AG04450 (cell line): ENCODE results near the gene NCK1. TPM values are rescaled to one million over a fixed set of nuclear protein-coding genes. Genes with fewer than 3 reads are reported as not detected.

ENCODE experiments used
- CTCF ChIA-PET: fragments of 300-600, 350-600 bp; formaldehyde crosslinking; extraction: SDS; loops from one replicate; lab custom pipeline; 2022; ENCODE audit warnings: antibody characterized with exemption, inconsistent platforms; lab: Charles Lee
- POLR2A ChIA-PET: fragments of 350-600 bp; formaldehyde crosslinking; extraction: SDS; loops from one replicate; lab custom pipeline; 2021; ENCODE audit warnings: antibody characterized with exemption, inconsistent platforms; lab: Yijun Ruan, JAX
- DNase-seq: peaks from one replicate; pipeline ENCODE4 v3.0.0-alpha.2; 2011; ENCODE audit warnings: low read depth, low spot score
- H3K27ac ChIP-seq: one replicate; pipeline ENCODE4 v1.5.1; 2012; ENCODE audit warnings: low read depth, low read length, control low read depth
- H3K27me3 ChIP-seq: one replicate; pipeline ENCODE4 v1.6.0; 2012; ENCODE audit warnings: low read length; ENCODE audit not compliant: control insufficient read depth, insufficient read depth
- H3K4me3 ChIP-seq: 2 replicates; pipeline ENCODE4 v1.5.1; 2011; ENCODE audit warnings: mild to moderate bottlenecking, low read depth, low read length, control low read depth
- H3K9me3 ChIP-seq: 2 replicates; pipeline ENCODE4 v1.5.1; 2012; ENCODE audit warnings: low read length; ENCODE audit not compliant: control insufficient read depth, insufficient read depth
- CTCF ChIP-seq: IDR thresholded peaks from 2 replicates; pipeline ENCODE4 v1.5.1; 2011; ENCODE audit warnings: low read depth, low read length, control low read depth, inconsistent platforms
- polyA plus RNA-seq: library from polyadenylated mRNA; depleted of rRNA; stranded (reverse); fragments of >200 nt; gene quantifications from 2 replicates; pipeline ENCODE4 v1.2.3, GENCODE V29; 2011

The NCK1 gene
- polyA plus RNA-seq, 1 experiment: 67.7 TPM

- H3K27ac ChIP-seq: no peak overlapping the region
- H3K4me3 ChIP-seq: no peak overlapping the region
- no peaks in the 10 kb centered on the region for H3K27me3 ChIP-seq
- ChIA-PET CTCF (interaction anchor here (0.6 kb wide), 1 partner anchor 10 kb away, joined by 3 read pairs; no protein-coding TSS in a partner anchor), POLR2A (no interaction called here)
- no peak for DNase-seq
- TF ChIP-seq CTCF: no peak
- H3K9me3 ChIP-seq: no peaks in the 10 kb centered on the region; the same call in 1 of the 2 replicates
Measured at GRCh38 chr3:136988651-136989050, 126.6 kb downstream of the NCK1 start.

- no peak overlapping the region for H3K27ac ChIP-seq
- H3K9me3 ChIP-seq: no peaks in the 10 kb centered on the region; the same call in 1 of the 2 replicates
- no peak for DNase-seq
- no peaks in the 10 kb centered on the region for H3K27me3 ChIP-seq
- POLR2A ChIA-PET: no interaction called here
- no peak for TF ChIP-seq CTCF
- H3K4me3 ChIP-seq: no peak overlapping the region
- CTCF ChIA-PET: interaction anchor here (0.6 kb wide), 1 partner anchor 705 kb away, joined by 4 read pairs; no protein-coding TSS in a partner anchor
Measured at GRCh38 chr3:136989781-136990524, 127.9 kb downstream of the NCK1 start.

GRCh38 chr3:136990826-136991225, 128.8 kb downstream of the NCK1 start:
- no peak overlapping the region for H3K27ac ChIP-seq
- H3K27me3 ChIP-seq: no peaks in the 10 kb centered on the region
- TF ChIP-seq CTCF: no peak
- ChIA-PET POLR2A (no interaction called here), CTCF (no interaction called here)
- no peak overlapping the region for H3K4me3 ChIP-seq
- no peaks in the 10 kb centered on the region; the same call in 1 of the 2 replicates for H3K9me3 ChIP-seq
- no peak for DNase-seq

GRCh38 chr3:136992115-136992514, 130.1 kb downstream of the NCK1 start:
- H3K4me3 ChIP-seq: no peak overlapping the region
- no peaks in the 10 kb centered on the region for H3K27me3 ChIP-seq
- ChIA-PET POLR2A (no interaction called here), CTCF (no interaction called here)
- no peaks in the 10 kb centered on the region; the same call in 1 of the 2 replicates for H3K9me3 ChIP-seq
- no peak overlapping the region for H3K27ac ChIP-seq
- TF ChIP-seq CTCF: no peak
- no peak for DNase-seq

GRCh38 chr3:136994772-136995516, 132.9 kb downstream of the NCK1 start:
- no peak overlapping the region for H3K4me3 ChIP-seq
- no peak for TF ChIP-seq CTCF
- POLR2A ChIA-PET: no interaction called here
- CTCF ChIA-PET: no interaction called here
- no peak overlapping the region for H3K27ac ChIP-seq
- no peaks in the 10 kb centered on the region for H3K27me3 ChIP-seq
- H3K9me3 ChIP-seq: no peaks in the 10 kb centered on the region
- DNase-seq: no peak
